Peyer's patch (tissue), 4 donors: ENCODE data around the gene FGGY.

Experiments
- POLR2A ChIP-seq, 2 donors: fragments of 450-650 bp; IDR thresholded peaks; one replicate each; pipeline ENCODE4 v1.5.1; 2017; ENCODE audit warnings: antibody characterized with exemption in 2 of 2, mild to moderate bottlenecking in 2 of 2, moderate library complexity in 2 of 2
- TF ChIP-seq, protein P1 (sequence below), 6 experiments: fragments of 450-650 bp in 4 of 6; fragments of 200-600 bp in 2 of 6; sonication (generic) in 1 of 6; IDR thresholded peaks; one replicate each; pipeline ENCODE4 v1.5.1; 2017 to 2019; ENCODE audit warnings: antibody characterized with exemption in 6 of 6, mild to moderate bottlenecking in 3 of 6, moderate library complexity in 1 of 6

DNA sequence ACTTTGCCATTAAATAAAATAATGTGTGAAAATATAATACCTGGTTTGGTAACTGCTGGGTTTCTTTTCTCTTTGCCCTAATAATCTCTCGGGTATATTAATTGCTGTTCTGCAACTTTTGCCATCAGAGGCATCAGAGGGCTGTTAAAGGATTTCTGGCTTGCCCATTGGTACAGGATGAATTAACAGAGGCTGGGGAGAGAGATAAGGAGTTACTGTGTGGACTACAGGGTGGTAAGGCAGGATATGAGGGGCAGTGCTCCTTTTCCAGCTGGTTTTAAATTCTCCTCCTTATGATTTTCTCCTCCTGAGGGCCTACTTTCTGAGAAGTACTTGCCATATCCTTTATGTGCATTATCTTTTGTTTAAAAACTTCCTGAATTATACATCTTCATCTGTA lies 48.3 kb downstream of the FGGY start:
- TF ChIP-seq, protein P1, sequence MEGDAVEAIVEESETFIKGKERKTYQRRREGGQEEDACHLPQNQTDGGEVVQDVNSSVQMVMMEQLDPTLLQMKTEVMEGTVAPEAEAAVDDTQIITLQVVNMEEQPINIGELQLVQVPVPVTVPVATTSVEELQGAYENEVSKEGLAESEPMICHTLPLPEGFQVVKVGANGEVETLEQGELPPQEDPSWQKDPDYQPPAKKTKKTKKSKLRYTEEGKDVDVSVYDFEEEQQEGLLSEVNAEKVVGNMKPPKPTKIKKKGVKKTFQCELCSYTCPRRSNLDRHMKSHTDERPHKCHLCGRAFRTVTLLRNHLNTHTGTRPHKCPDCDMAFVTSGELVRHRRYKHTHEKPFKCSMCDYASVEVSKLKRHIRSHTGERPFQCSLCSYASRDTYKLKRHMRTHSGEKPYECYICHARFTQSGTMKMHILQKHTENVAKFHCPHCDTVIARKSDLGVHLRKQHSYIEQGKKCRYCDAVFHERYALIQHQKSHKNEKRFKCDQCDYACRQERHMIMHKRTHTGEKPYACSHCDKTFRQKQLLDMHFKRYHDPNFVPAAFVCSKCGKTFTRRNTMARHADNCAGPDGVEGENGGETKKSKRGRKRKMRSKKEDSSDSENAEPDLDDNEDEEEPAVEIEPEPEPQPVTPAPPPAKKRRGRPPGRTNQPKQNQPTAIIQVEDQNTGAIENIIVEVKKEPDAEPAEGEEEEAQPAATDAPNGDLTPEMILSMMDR (IDR thresholded peaks at IDR 0.05) = no peak
- TF ChIP-seq POLR2A (IDR thresholded peaks at IDR 0.05) = no peak
